K562 (cell line): ENCODE results near the gene ACER2.

Experiments used
- EHMT2 ChIP-seq: fragments of 450-650 bp; IDR thresholded peaks from 2 replicates; pipeline ENCODE4 v1.6.1; 2018; ENCODE audit warnings: antibody characterized with exemption
- FOXK2 ChIP-seq, 2 experiments: fragments of 450-650 bp; IDR thresholded peaks in 1 of 2; conservative IDR thresholded peaks in 1 of 2; 2 replicates each; pipeline ENCODE4 v1.6.1; 2016; ENCODE audit warnings: low read depth in 2 of 2, mild to moderate bottlenecking in 1 of 2
- KLF13 ChIP-seq: fragments of 450-650 bp; IDR thresholded peaks from 2 replicates; pipeline ENCODE4 v1.6.1; 2016; ENCODE audit warnings: missing genetic modification characterization, low read depth, mild to moderate bottlenecking, missing compliant biosample characterization, moderate library complexity, borderline replicate concordance
- MAFG ChIP-seq: fragments of 450-650 bp; conservative IDR thresholded peaks from 2 replicates; pipeline ENCODE4 v1.6.1; 2016; ENCODE audit warnings: missing genetic modification characterization, missing compliant biosample characterization
- POLR2A ChIP-seq: fragments of 450-650 bp; conservative IDR thresholded peaks from 2 replicates; pipeline ENCODE4 v1.6.1; 2016
- ZKSCAN1 ChIP-seq: fragments of 150-350 bp; IDR thresholded peaks from 2 replicates; pipeline ENCODE4 v1.6.1; 2016; ENCODE audit warnings: low read depth, low read length
- ZNF140 ChIP-seq: fragments of 250-450 bp; sonication (Bioruptor Pico); IDR thresholded peaks from 2 replicates; pipeline ENCODE4 v1.8.0; 2021; ENCODE audit warnings: moderate library complexity, mild to moderate bottlenecking, inconsistent platforms
- ZNF311 ChIP-seq: fragments of 250-450 bp; sonication (Bioruptor Pico); IDR thresholded peaks from 2 replicates; pipeline ENCODE4 v1.4.0; 2020; ENCODE audit warnings: mild to moderate bottlenecking, moderate library complexity
- TF ChIP-seq, protein P1 (sequence below), 3 experiments: IDR thresholded peaks in 2 of 3; conservative IDR thresholded peaks in 1 of 3; 2 replicates each; pipeline ENCODE4 v1.5.1; 2011 to 2012; ENCODE audit warnings: low read length in 3 of 3, mild to moderate bottlenecking in 3 of 3, control low read depth in 2 of 3, improper control_type of control experiment in 1 of 3, inconsistent platforms in 1 of 3, low read depth in 1 of 3, mixed read lengths in 1 of 3, moderate library complexity in 1 of 3; ENCODE audit not compliant: insufficient read depth in 2 of 3
- TF ChIP-seq, protein P2 (sequence below): fragments of 250-450 bp; sonication (Bioruptor Pico); IDR thresholded peaks from 2 replicates; pipeline ENCODE4 v1.5.0; 2021; ENCODE audit warnings: mild to moderate bottlenecking, borderline replicate concordance
- TF ChIP-seq, protein P3 (sequence below): fragments of 450-650 bp; IDR thresholded peaks from 2 replicates; pipeline ENCODE4 v1.6.1; 2016; ENCODE audit warnings: mild to moderate bottlenecking

DNA sequence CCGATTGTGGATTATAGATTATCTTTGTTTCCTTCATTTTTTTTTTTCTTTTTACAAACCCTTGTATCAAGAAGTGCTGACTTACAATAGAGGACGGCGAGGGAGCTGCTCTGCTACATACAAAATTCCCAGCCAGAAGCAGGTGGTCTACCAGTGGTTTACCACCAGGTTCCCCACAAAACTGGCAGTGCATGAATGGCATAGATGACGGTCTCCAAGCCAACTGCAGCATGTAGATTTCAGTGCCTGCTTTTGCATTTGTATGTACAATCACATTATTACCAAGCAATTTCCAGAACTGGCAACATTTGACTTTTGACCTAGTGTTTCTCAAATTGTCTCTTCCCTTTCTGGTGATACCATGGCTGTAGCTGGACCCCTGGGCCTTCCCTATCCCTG is 84.0 kb downstream of the ACER2 start:
- no peak for TF ChIP-seq MAFG (tag)
- no peak for TF ChIP-seq KLF13 (tag)
- no peak for TF ChIP-seq POLR2A
- no peak for TF ChIP-seq ZNF311 (CRISPR knock-in tag)
- TF ChIP-seq ZKSCAN1: no peak
- TF ChIP-seq, protein P1, sequence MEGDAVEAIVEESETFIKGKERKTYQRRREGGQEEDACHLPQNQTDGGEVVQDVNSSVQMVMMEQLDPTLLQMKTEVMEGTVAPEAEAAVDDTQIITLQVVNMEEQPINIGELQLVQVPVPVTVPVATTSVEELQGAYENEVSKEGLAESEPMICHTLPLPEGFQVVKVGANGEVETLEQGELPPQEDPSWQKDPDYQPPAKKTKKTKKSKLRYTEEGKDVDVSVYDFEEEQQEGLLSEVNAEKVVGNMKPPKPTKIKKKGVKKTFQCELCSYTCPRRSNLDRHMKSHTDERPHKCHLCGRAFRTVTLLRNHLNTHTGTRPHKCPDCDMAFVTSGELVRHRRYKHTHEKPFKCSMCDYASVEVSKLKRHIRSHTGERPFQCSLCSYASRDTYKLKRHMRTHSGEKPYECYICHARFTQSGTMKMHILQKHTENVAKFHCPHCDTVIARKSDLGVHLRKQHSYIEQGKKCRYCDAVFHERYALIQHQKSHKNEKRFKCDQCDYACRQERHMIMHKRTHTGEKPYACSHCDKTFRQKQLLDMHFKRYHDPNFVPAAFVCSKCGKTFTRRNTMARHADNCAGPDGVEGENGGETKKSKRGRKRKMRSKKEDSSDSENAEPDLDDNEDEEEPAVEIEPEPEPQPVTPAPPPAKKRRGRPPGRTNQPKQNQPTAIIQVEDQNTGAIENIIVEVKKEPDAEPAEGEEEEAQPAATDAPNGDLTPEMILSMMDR (IDR thresholded peaks at IDR 0.05 in 2 of 3, conservative IDR thresholded peaks at IDR 0.05 in 1 of 3; ENCODE audit: insufficient read depth in 2 of 3, low read depth in 1 of 3, low read length in 3 of 3): no peak
- no peak for TF ChIP-seq FOXK2 (conservative IDR thresholded peaks at IDR 0.05 in 1 of 2, IDR thresholded peaks at IDR 0.05 in 1 of 2; ENCODE audit: low read depth in 2 of 2)
- TF ChIP-seq ZNF140 (CRISPR knock-in tag): no peak
- TF ChIP-seq, protein P2, sequence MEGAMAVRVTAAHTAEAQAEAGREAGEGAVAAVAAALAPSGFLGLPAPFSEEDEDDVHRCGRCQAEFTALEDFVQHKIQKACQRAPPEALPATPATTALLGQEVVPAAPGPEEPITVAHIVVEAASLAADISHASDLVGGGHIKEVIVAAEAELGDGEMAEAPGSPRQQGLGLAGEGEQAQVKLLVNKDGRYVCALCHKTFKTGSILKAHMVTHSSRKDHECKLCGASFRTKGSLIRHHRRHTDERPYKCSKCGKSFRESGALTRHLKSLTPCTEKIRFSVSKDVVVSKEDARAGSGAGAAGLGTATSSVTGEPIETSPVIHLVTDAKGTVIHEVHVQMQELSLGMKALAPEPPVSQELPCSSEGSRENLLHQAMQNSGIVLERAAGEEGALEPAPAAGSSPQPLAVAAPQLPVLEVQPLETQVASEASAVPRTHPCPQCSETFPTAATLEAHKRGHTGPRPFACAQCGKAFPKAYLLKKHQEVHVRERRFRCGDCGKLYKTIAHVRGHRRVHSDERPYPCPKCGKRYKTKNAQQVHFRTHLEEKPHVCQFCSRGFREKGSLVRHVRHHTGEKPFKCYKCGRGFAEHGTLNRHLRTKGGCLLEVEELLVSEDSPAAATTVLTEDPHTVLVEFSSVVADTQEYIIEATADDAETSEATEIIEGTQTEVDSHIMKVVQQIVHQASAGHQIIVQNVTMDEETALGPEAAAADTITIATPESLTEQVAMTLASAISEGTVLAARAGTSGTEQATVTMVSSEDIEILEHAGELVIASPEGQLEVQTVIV (CRISPR knock-in tag): no peak
- TF ChIP-seq EHMT2: no peak
- TF ChIP-seq, protein P3, sequence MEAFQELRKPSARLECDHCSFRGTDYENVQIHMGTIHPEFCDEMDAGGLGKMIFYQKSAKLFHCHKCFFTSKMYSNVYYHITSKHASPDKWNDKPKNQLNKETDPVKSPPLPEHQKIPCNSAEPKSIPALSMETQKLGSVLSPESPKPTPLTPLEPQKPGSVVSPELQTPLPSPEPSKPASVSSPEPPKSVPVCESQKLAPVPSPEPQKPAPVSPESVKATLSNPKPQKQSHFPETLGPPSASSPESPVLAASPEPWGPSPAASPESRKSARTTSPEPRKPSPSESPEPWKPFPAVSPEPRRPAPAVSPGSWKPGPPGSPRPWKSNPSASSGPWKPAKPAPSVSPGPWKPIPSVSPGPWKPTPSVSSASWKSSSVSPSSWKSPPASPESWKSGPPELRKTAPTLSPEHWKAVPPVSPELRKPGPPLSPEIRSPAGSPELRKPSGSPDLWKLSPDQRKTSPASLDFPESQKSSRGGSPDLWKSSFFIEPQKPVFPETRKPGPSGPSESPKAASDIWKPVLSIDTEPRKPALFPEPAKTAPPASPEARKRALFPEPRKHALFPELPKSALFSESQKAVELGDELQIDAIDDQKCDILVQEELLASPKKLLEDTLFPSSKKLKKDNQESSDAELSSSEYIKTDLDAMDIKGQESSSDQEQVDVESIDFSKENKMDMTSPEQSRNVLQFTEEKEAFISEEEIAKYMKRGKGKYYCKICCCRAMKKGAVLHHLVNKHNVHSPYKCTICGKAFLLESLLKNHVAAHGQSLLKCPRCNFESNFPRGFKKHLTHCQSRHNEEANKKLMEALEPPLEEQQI: no peak
